Ectodermal cell (in vitro differentiated cells): ENCODE results near the gene GOT2.
"Not testable (repeated sequence)": the region's sequence is repeated elsewhere in the genome, so short reads cannot be mapped to it uniquely, and the experiment has no call there.

Experiments used
- H3K27ac ChIP-seq: 2 replicates; pipeline ENCODE4 v1.7.0; 2013; ENCODE audit warnings: mild to moderate bottlenecking, low read depth, low read length; ENCODE audit not compliant: insufficient read depth, poor library complexity, severe bottlenecking
- H3K27me3 ChIP-seq: 2 replicates; pipeline ENCODE4 v1.7.0; 2013; ENCODE audit warnings: mild to moderate bottlenecking, low read length; ENCODE audit not compliant: insufficient read depth, control insufficient read depth, poor library complexity, severe bottlenecking
- H3K36me3 ChIP-seq: one replicate; pipeline ENCODE4 v1.7.0; 2013; ENCODE audit warnings: low read length; ENCODE audit not compliant: control insufficient read depth, insufficient read depth
- H3K4me1 ChIP-seq: one replicate; pipeline ENCODE4 v1.7.0; 2013; ENCODE audit warnings: low read length; ENCODE audit not compliant: control insufficient read depth, insufficient read depth
- H3K4me3 ChIP-seq: 2 replicates; pipeline ENCODE4 v1.7.0; 2013; ENCODE audit warnings: low read depth, low read length, control low read depth; ENCODE audit not compliant: insufficient read depth
- H3K9me3 ChIP-seq: 2 replicates; pipeline ENCODE4 v1.7.0; 2013; ENCODE audit warnings: mild to moderate bottlenecking, low read length, moderate library complexity; ENCODE audit not compliant: control insufficient read depth
- WGBS, 2 experiments: methylation state at CpG; one replicate each; pipeline ENCODE4 v1.1.7; 2013; ENCODE audit warnings: missing lambda C conversion rate in 2 of 2; 5-methylcytosine and 5-hydroxymethylcytosine counted together

Gene GOT2

DNA sequence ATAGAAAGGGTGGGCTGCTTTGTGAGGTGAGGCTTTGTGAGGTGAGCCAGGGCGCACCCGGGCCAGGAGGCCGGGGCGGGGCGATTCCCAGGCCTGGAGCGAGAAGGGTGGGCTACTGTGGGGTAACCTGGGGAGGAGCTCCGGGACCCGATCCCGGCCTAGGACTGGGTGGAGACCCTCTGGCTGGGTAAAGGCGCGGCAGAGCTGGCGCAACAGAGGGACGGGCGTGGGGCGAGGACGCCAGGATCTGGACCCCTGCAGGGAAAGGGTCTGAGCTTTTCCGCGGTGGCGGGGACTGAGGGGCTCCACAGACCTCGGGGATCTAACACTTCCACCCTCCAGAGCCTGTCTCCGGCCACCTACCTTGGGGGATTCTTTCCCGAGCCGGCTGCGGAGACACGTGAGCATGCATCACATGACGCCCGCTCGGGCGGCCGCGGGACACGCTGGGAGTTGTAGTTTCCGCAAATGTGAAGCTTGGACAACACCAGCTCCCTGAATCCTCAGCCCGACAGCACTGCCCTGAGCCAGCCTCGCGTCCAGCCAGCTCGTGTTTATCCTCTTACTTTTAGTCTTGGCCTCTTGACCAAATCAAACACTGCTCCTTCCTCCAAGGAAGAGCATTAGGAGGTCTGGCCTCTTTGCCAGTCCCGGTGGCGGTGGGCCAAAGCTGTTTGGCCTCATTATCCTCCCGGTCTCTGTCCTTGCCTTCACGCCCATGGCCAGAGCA lies 49.6 kb downstream of the GOT2 start, which contains the start of gene SLC38A7:
SLC38A7 (minus strand) TSS at position 417 of the 730 bp plus-strand sequence. CDS start 4,644 bp downstream, outside the sequence.
- no peaks in the 10 kb centered on the region for H3K9me3 ChIP-seq
- no peak within 1 kb of the TSS for H3K27ac ChIP-seq
- peaks cover 8% of the 10 kb centered on the region for H3K4me1 ChIP-seq
- H3K4me3 ChIP-seq: peak within 1 kb of the TSS; percentile 90
- no peaks in the 10 kb centered on the region for H3K36me3 ChIP-seq
- WGBS, 2 experiments: 10% methylated on average over 41 of the region's 41 CpGs
- no peaks in the 10 kb centered on the region for H3K27me3 ChIP-seq

DNA sequence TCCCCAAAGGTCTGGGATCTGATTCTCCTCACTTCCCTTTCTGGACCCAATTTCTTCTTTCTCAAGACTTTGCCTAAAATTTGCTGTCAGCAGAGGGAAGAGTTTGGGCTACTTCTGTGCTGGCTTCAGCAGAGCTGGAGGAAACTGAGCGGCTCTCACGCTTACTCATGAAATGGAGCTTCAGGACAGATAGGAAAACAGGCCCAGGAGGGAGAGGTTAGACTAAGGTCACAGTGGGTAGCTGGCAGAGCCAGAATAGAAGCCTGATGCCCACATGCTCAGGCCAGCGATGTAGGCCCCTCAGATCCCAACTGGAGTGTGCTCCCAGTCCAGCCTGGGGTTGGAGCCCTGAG lies 50.1 kb downstream of the GOT2 start:
- Histone ChIP-seq H3K9me3 (no peaks in the 10 kb centered on the region), H3K27me3 (no peaks in the 10 kb centered on the region), H3K36me3 (no peaks in the 10 kb centered on the region), H3K4me1 (peaks cover 8% of the 10 kb centered on the region), H3K27ac (no peak overlapping the region), H3K4me3 (peak overlapping the region; percentile 90)
- WGBS, 2 experiments: 52 to 53% methylated on average over 3 of the region's 3 CpGs

GRCh38 chr16:58679763-58680162 lies 54.4 kb downstream of the GOT2 start:
- Histone ChIP-seq H3K4me1 (peaks cover 8% of the 10 kb centered on the region), H3K36me3 (peaks cover 5% of the 10 kb centered on the region), H3K27ac (no peak overlapping the region), H3K9me3 (no peaks in the 10 kb centered on the region), H3K4me3 (no peak overlapping the region), H3K27me3 (no peaks in the 10 kb centered on the region)
- WGBS, 2 experiments: 94 to 96% methylated on average over 16 of the region's 16 CpGs

DNA sequence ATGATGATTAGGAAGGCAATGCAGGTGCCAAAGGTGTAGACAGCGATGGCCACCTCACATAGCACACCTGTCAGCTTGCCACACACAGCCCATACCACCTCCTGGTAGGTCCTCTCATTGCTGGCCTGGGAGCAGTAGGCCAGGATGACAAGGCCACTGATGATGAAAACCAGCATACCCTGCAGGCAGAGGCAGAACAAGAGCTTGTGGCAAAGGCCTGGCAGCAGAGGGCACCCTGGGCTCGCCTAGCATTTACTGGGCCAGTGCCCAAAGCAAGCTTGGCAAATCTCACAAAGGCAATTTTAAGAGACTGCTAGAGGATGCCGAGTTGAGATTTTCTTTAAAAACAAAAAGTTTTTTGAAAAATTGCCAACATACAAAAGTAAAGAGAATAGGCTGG lies 55.4 kb downstream of the GOT2 start:
- H3K27me3 ChIP-seq: no peaks in the 10 kb centered on the region
- no peaks in the 10 kb centered on the region for H3K9me3 ChIP-seq
- H3K36me3 ChIP-seq: peaks cover 5% of the 10 kb centered on the region
- peaks cover 5% of the 10 kb centered on the region for H3K4me1 ChIP-seq
- WGBS, 2 experiments: 90 to 93% methylated on average over 3 of the region's 3 CpGs
- H3K4me3 ChIP-seq: no peak overlapping the region
- no peak overlapping the region for H3K27ac ChIP-seq

DNA sequence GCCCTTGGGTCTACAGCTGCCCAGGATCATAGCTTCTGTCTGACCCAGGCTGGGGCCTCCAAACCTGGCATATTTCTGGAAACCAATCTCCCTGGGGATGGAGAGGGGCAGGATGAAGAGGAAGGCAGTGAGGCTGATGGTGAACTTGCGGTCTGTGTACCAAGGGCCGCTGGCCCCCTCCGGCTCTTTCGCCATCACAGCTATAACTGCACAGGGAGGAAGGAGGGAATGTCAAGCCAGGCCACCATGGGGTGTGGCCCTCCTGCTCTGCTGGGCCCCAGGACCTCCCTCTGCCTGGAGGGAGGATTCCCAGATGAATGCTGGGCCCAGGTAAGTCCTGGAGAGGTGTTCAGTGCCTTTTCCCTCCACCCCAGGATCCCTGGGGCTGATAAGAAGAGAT lies 55.8 kb downstream of the GOT2 start:
- Histone ChIP-seq H3K9me3 (no peaks in the 10 kb centered on the region), H3K36me3 (peaks cover 5% of the 10 kb centered on the region), H3K27me3 (no peaks in the 10 kb centered on the region), H3K4me3 (no peak overlapping the region), H3K27ac (no peak overlapping the region), H3K4me1 (peaks cover under 1% of the 10 kb centered on the region)
- 97 to 99% methylated on average over 4 of the region's 4 CpGs for WGBS, 2 experiments

DNA sequence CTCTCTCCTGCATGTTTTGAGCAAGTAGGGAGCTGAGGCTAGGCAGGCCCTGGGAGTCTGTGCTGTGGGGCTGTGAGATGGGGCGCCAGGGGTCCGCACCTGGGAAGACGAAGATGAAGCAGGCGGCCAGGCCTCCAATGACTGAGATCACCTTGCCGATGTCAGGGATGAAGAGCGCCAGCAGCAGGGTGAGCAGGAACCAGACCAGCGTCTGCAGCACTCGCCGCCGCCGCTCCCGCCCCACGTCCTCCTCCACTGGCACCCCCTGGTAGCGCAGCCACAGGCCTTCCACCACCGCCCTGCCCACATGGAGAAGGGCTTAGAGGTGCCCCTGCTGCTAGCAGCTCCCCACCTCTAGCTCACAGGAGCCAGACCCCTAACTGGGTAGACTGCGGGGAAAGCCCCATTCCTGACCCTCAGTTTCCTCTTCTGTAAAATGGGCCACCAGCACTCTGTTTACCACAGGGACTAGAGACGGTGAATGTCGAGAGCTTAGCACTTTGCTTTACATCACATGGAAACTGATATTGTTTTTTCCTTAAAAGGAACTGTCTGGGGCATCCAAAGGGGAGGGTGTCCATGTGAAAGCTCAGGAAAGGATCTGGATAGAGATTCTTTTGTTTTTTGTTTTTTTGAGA lies 63.1 kb downstream of the GOT2 start:
- WGBS, 2 experiments: 94 to 96% methylated on average over 18 of the region's 18 CpGs
- Histone ChIP-seq H3K4me3 (no peak overlapping the region), H3K9me3 (no peaks in the 10 kb centered on the region), H3K27ac (no peak overlapping the region), H3K4me1 (no peaks in the 10 kb centered on the region), H3K27me3 (no peaks in the 10 kb centered on the region), H3K36me3 (no peaks in the 10 kb centered on the region)

DNA sequence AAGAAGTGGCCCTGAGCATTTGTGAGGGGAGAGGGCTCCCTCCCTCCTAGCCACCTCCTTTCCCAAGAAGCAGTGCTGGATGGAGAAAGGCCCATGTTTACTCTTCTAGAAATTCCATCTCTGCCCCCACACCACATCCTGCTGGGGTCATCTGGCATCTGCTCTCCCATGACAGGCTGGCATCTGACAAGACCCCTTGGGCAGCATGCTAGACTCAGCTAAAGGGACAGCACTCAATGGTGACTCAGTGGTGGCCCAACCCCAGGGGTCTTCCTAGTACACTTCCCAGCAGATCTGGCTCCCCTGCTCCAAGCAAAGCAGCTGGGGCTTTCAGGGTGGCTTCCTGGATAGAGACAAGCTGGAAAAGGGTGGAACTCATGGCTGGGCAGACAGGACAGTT lies 63.9 kb downstream of the GOT2 start:
- Histone ChIP-seq H3K36me3 (no peaks in the 10 kb centered on the region), H3K9me3 (no peaks in the 10 kb centered on the region), H3K27me3 (no peaks in the 10 kb centered on the region), H3K27ac (no peak overlapping the region), H3K4me1 (peaks cover 2% of the 10 kb centered on the region), H3K4me3 (no peak overlapping the region)

DNA sequence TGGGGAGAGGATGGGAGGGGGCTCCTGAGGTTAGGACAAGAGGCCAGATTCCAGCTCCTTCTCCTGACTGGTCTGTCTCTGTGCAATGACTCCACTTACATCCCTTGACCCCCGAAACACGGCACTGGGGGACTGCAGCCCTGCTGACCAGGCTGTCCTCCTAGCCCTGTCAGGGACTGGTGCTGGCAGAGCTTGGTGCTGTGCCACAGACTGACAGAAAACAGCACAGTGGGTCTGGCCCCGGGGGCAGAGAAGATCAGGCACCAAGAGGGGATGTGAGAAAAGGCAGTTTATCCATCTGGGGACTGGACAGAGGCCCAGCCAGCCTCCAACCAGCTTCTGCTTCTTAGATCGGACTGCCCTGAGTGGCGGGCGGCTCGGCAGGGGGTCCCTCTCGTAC lies 68.9 kb downstream of the GOT2 start:
- H3K9me3 ChIP-seq: no peaks in the 10 kb centered on the region
- H3K36me3 ChIP-seq: no peaks in the 10 kb centered on the region
- WGBS, 2 experiments: 83 to 89% methylated on average over 8 of the region's 8 CpGs
- H3K27ac ChIP-seq: no peak overlapping the region
- H3K4me3 ChIP-seq: no peak overlapping the region
- H3K4me1 ChIP-seq: peaks cover 3% of the 10 kb centered on the region
- no peaks in the 10 kb centered on the region for H3K27me3 ChIP-seq

GRCh38 chr16:58661199-58661830 lies 72.8 kb downstream of the GOT2 start:
- no peak overlapping the region for H3K4me3 ChIP-seq
- no peaks in the 10 kb centered on the region for H3K9me3 ChIP-seq
- H3K27ac ChIP-seq: no peak overlapping the region
- H3K4me1 ChIP-seq: peaks cover 3% of the 10 kb centered on the region
- no peaks in the 10 kb centered on the region for H3K36me3 ChIP-seq
- WGBS, 2 experiments: 48 to 49% methylated on average over 12 of the region's 12 CpGs
- no peaks in the 10 kb centered on the region for H3K27me3 ChIP-seq

GRCh38 chr16:58659911-58660310 lies 74.2 kb downstream of the GOT2 start:
- WGBS, 2 experiments: 93% methylated on average over 11 of the region's 11 CpGs
- not testable (repeated sequence) for H3K4me1 ChIP-seq, H3K9me3 ChIP-seq

More at GRCh38 chr16:58659911-58660310, 74.2 kb downstream of the GOT2 start:
- H3K36me3 ChIP-seq, H3K4me3 ChIP-seq, H3K27me3 ChIP-seq, H3K27ac ChIP-seq: not testable (repeated sequence)
